Measurements from ENCODE around the gene RNASEH2A.
A peak's percentile ranks its signal among the peaks of the same experiment; 100 is the strongest.

Gene RNASEH2A

DNA sequence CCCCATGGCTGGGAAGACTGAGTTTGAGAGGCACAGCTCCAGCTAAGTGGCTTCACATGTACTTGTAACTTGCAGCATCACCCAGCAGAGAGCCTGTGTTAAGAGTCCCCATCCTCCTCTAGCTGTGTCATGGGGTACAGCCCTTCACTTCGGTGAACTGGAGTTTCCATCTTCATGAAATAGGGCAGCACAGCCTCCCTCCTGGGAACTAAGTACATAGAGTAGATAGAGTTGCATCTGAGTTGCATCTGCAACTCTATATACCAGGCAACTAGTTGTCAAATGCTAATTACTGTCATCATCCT is 6.0 kb upstream of the RNASEH2A start:
- Histone ChIP-seq H3K4me3 (ENCODE audit: severe bottlenecking) (peak overlapping the region; percentile 72), H3K4me1 (ENCODE audit: insufficient read depth, poor library complexity, severe bottlenecking) (peaks cover 6% of the 10 kb centered on the region), H3K9me3 (ENCODE audit: severe bottlenecking) (no peaks in the 10 kb centered on the region), H3K27me3 (ENCODE audit: insufficient read depth, poor library complexity, severe bottlenecking) (no peaks in the 10 kb centered on the region), H3K27ac (ENCODE audit: poor library complexity, severe bottlenecking) (peak overlapping the region; percentile 60), H3K36me3 (ENCODE audit: low read depth) (peaks cover 19% of the 10 kb centered on the region)
- TF ChIP-seq, protein P1, sequence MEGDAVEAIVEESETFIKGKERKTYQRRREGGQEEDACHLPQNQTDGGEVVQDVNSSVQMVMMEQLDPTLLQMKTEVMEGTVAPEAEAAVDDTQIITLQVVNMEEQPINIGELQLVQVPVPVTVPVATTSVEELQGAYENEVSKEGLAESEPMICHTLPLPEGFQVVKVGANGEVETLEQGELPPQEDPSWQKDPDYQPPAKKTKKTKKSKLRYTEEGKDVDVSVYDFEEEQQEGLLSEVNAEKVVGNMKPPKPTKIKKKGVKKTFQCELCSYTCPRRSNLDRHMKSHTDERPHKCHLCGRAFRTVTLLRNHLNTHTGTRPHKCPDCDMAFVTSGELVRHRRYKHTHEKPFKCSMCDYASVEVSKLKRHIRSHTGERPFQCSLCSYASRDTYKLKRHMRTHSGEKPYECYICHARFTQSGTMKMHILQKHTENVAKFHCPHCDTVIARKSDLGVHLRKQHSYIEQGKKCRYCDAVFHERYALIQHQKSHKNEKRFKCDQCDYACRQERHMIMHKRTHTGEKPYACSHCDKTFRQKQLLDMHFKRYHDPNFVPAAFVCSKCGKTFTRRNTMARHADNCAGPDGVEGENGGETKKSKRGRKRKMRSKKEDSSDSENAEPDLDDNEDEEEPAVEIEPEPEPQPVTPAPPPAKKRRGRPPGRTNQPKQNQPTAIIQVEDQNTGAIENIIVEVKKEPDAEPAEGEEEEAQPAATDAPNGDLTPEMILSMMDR (IDR thresholded peaks at IDR 0.05; ENCODE audit: poor library complexity, severe bottlenecking): no peak
- no peak for ATAC-seq (ENCODE audit: low read depth)
- DNase-seq (ENCODE audit: low spot score): no peak

DNA sequence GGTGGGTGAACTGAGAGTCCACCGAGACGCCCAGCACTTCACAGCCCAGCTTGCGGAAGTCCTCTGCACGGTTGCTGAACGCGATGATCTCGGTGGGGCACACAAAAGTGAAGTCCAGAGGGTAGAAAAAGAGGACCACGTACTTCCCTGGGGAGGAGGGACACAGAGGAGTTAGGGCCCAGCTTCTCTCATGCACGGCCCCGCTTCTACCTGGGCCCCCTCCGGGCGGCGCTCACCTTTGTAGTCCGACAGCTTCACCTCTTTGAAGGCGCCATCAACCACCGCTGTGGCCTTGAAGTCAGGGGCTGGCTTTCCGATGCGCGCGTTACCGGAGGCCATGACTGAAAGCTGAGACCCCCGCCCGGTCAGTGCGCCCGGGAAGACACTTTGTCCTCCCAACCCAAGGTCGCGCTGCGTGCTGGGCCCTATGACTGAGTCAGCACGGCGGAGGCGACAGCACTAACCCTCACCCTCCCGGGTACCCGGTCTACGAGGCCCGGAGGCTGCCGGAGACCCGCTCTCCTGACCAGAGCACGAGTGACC is 5.4 kb upstream of the RNASEH2A start:
- H3K27me3 ChIP-seq (ENCODE audit: insufficient read depth, poor library complexity, severe bottlenecking): no peaks in the 10 kb centered on the region
- ATAC-seq (ENCODE audit: low read depth): no peak; the same call in 2 of the 3 replicates
- H3K36me3 ChIP-seq (ENCODE audit: low read depth): peaks cover 19% of the 10 kb centered on the region
- DNase-seq (ENCODE audit: low spot score): no peak
- peaks cover 5% of the 10 kb centered on the region for H3K4me1 ChIP-seq (ENCODE audit: insufficient read depth, poor library complexity, severe bottlenecking)
- TF ChIP-seq, protein P1 (IDR thresholded peaks at IDR 0.05; ENCODE audit: poor library complexity, severe bottlenecking): no peak
- H3K4me3 ChIP-seq (ENCODE audit: severe bottlenecking): peak overlapping the region; percentile 72
- peak overlapping the region; percentile 60 for H3K27ac ChIP-seq (ENCODE audit: poor library complexity, severe bottlenecking)
- H3K9me3 ChIP-seq (ENCODE audit: severe bottlenecking): no peaks in the 10 kb centered on the region

DNA sequence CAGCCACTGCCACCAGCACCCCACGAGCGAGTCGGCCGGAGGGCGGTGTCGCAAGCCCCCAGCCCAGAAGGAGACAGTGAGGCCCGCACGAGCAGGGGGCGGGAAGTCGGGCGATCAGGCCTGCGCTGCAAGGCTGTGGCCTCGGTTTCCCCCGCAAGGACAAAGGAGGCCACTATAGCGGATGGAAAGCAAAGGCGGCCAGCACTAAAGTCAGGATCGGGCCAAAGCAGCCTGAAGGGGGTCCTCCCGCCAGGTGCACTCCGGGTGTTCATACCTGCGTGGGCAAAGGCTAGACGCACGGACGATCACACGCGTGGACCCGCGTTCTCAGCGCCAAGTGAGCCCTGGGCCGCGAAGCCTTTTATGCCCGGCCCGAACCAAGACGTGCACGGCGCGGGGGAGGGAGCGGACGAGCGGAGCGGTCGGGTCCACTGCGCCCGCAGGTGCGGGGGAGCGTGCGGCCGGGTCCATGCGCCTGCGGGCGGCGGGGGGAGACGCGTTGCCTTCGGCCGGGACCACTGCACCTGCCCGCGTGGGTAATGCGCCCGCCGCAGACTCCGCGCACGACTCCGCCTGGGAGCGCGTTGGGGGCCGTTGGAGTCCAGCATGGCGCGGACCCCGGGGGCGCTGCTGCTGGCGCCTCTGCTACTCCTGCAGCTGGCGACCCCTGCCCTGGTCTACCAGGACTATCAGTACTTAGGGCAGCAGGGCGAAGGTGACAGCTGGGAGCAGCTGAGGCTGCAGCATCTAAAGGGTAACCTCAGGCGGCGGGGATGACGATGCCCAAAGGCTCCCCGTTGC is 4.7 kb upstream of the RNASEH2A start, which contains the start of the genes PRDX2 and THSD8:
Gene PRDX2 (minus strand): TSS at position 335 of the 801 bp plus-strand sequence. CDS start 539 bp downstream, outside the sequence.
Gene THSD8 (plus strand): TSS at position 604 of the 801 bp plus-strand sequence. CDS start 3 bp downstream, at position 607.
- peaks cover 19% of the 10 kb centered on the region for H3K36me3 ChIP-seq (ENCODE audit: low read depth)
- ATAC-seq (ENCODE audit: low read depth): peak; percentile 71
- peak; percentile 82 for DNase-seq (ENCODE audit: low spot score)
- H3K4me1 ChIP-seq (ENCODE audit: insufficient read depth, poor library complexity, severe bottlenecking): no peaks in the 10 kb centered on the region
- H3K27ac ChIP-seq (ENCODE audit: poor library complexity, severe bottlenecking): peak within 1 kb of the TSS; percentile 60
- TF ChIP-seq, protein P1 (IDR thresholded peaks at IDR 0.05; ENCODE audit: poor library complexity, severe bottlenecking): no peak
- peak within 1 kb of the TSS; percentile 72 for H3K4me3 ChIP-seq (ENCODE audit: severe bottlenecking)
- no peaks in the 10 kb centered on the region for H3K9me3 ChIP-seq (ENCODE audit: severe bottlenecking)
- no peaks in the 10 kb centered on the region for H3K27me3 ChIP-seq (ENCODE audit: insufficient read depth, poor library complexity, severe bottlenecking)

DNA sequence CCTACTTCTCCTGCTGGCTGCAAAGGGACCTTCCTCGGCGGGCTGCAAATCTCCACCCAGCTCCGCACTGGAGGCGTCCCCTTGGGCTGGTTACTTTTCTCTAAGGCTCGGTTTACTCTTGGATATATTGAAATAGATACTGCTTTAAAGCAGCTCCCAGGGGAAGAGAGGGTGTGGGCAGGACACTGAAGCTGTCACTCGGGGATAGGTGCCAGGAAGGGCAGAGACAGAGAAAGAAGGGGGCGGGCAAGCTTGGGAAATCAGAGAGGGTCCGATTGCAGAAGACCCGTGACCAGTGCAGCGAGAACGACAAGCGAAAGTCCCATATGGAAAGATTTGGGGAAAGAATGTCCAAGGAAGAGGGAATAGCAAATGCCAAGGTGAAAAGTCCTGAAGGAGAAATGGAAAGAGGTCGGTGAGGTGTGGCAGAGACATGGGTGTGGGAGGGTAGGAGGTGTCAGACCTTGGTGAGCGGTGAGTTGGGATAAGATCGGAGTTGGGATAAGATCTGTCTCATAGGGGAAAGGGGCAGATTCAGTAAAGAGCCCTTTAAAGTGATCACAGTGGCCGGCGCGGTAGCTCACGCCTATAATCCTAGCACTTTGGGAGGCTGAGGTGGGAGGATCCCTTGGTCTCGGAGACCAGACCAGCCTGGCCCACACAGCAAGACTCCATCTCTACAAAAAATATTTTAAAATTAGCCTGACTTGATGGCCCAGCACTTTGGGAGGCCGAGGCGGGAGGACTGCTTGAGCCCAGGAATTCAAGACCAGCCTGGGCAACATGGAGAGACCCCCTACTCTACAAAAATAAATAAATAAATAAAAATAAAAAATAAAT is 3.9 kb upstream of the RNASEH2A start:
- Histone ChIP-seq H3K4me1 (ENCODE audit: insufficient read depth, poor library complexity, severe bottlenecking) (peaks cover 3% of the 10 kb centered on the region), H3K36me3 (ENCODE audit: low read depth) (peaks cover 24% of the 10 kb centered on the region), H3K27ac (ENCODE audit: poor library complexity, severe bottlenecking) (peak overlapping the region; percentile 60), H3K9me3 (ENCODE audit: severe bottlenecking) (no peaks in the 10 kb centered on the region), H3K27me3 (ENCODE audit: insufficient read depth, poor library complexity, severe bottlenecking) (no peaks in the 10 kb centered on the region), H3K4me3 (ENCODE audit: severe bottlenecking) (peak overlapping the region; percentile 72)
- ATAC-seq (ENCODE audit: low read depth) (no peak; the same call in 2 of the 3 replicates), DNase-seq (ENCODE audit: low spot score) (no peak)
- TF ChIP-seq, protein P1 (IDR thresholded peaks at IDR 0.05; ENCODE audit: poor library complexity, severe bottlenecking): no peak
